Kidney epithelial cell (primary cell): ENCODE measurements around the gene TMEM14B. TPM values are rescaled to one million over a fixed set of nuclear protein-coding genes. Genes with fewer than 3 reads are reported as not detected.
"Not testable (repeated sequence)": the region's sequence is repeated elsewhere in the genome, so short reads cannot be mapped to it uniquely, and the experiment has no call there.

Experiments
- DNase-seq: peaks from one replicate; pipeline ENCODE4 v3.0.0-alpha.2; 2010; ENCODE audit warnings: low read depth
- H3K27me3 ChIP-seq: 2 replicates; pipeline ENCODE4 v1.6.0; 2011; ENCODE audit warnings: low read length; ENCODE audit not compliant: control insufficient read depth, insufficient read depth
- H3K36me3 ChIP-seq: 2 replicates; pipeline ENCODE4 v1.5.1; 2011; ENCODE audit warnings: low read length; ENCODE audit not compliant: control insufficient read depth, insufficient read depth
- H3K4me3 ChIP-seq: 2 replicates; pipeline ENCODE4 v1.5.1; 2011; ENCODE audit warnings: low read depth, mild to moderate bottlenecking, control low read depth, low read length
- CTCF ChIP-seq: IDR thresholded peaks from 2 replicates; pipeline ENCODE4 v1.5.1; 2011; ENCODE audit warnings: mild to moderate bottlenecking, moderate library complexity, low read length, control low read depth, inconsistent platforms; ENCODE audit not compliant: insufficient read depth, poor library complexity, severe bottlenecking
- total RNA-seq: library from RNA; depleted of rRNA; stranded (reverse); fragments of >200 nt; gene quantifications from 2 replicates; pipeline ENCODE4 v1.2.3, GENCODE V29; 2015

TMEM14B gene
- total RNA-seq: 86.5 and 99.8 TPM in 2 replicates

GRCh38 chr6:10747251-10747972 is at the start of gene TMEM14B:
TSS of gene TMEM14B (plus strand) at chr6:10747805. CDS start at chr6:10749246, 1,441 bp downstream.
- no peak for TF ChIP-seq CTCF
- no peaks in the 10 kb centered on the region for H3K27me3 ChIP-seq
- DNase-seq: peak; percentile 75
- peak within 1 kb of the TSS; percentile 68 for H3K4me3 ChIP-seq
- H3K36me3 ChIP-seq: peaks cover 4% of the 10 kb centered on the region

- Histone ChIP-seq H3K27me3 (no peaks in the 10 kb centered on the region), H3K36me3 (no peaks in the 10 kb centered on the region)
Measured at GRCh38 chr6:10713962-10714361, 33.6 kb upstream of the TMEM14B start.

GRCh38 chr6:10719296-10719963 is 28.2 kb upstream of the TMEM14B start:
- DNase-seq: no peak
- no peak for TF ChIP-seq CTCF

More at GRCh38 chr6:10713962-10714361, 33.6 kb upstream of the TMEM14B start:
- TF ChIP-seq CTCF: no peak
- H3K4me3 ChIP-seq: no peak overlapping the region
- no peak for DNase-seq

GRCh38 chr6:10719964-10720264 is 27.7 kb upstream of the TMEM14B start:
- H3K36me3 ChIP-seq: no peaks in the 10 kb centered on the region
- H3K27me3 ChIP-seq: no peaks in the 10 kb centered on the region
- H3K4me3 ChIP-seq: peak overlapping the region; percentile 50
- DNase-seq: no peak
- no peak for TF ChIP-seq CTCF

More at GRCh38 chr6:10719296-10719963, 28.2 kb upstream of the TMEM14B start:
- H3K36me3 ChIP-seq: no peaks in the 10 kb centered on the region
- H3K4me3 ChIP-seq: peak overlapping the region; percentile 50
- no peaks in the 10 kb centered on the region for H3K27me3 ChIP-seq

GRCh38 chr6:10720265-10720959 is 27.2 kb upstream of the TMEM14B start:
- Histone ChIP-seq H3K36me3 (peaks cover 1% of the 10 kb centered on the region), H3K27me3 (no peaks in the 10 kb centered on the region), H3K4me3 (peak overlapping the region; percentile 50)
- no peak for DNase-seq
- no peak for TF ChIP-seq CTCF

- peak overlapping the region; percentile 50 for H3K4me3 ChIP-seq
Measured at GRCh38 chr6:10720960-10721849, 26.4 kb upstream of the TMEM14B start.

More at GRCh38 chr6:10720960-10721849, 26.4 kb upstream of the TMEM14B start:
- H3K36me3 ChIP-seq, DNase-seq, H3K27me3 ChIP-seq: not testable (repeated sequence)
